ENCODE measurements around the gene ADAMTS8. TPM values are rescaled to one million over a fixed set of nuclear protein-coding genes. Genes with fewer than 3 reads are reported as not detected.

The ADAMTS8 gene
- total RNA-seq, 1 donor from 2014 or later: 3.9 TPM

DNA sequence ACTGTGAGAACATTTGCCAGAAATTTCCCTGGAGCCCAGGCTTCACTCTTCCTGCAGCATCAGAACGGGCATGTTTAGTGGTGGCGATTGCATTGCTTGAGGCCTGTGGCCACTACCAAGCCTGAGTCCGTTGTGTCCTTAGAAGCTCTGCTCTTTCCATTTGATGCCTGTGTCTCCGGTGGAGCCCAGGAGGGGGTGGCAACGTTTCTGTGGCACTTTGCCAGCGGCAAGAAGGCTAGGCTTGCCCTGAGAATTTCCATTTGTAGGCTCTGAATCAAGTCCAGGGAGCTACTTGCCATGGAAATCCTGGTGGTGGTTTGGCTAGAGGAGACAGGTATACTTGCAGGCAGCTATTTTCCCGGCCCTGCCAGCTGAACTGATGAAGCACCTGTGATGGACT is 47.1 kb downstream of the ADAMTS8 start:
- DNase-seq (ENCODE audit: low spot score): no peak
- intact Hi-C loops (cut with DNase I): no loop called here

- DNase-seq (ENCODE audit: low spot score): no peak
- intact Hi-C loops (cut with DNase I): no loop called here
These were observed 47.6 kb downstream of the ADAMTS8 start for GRCh38 chr11:130380778-130381177.

DNA sequence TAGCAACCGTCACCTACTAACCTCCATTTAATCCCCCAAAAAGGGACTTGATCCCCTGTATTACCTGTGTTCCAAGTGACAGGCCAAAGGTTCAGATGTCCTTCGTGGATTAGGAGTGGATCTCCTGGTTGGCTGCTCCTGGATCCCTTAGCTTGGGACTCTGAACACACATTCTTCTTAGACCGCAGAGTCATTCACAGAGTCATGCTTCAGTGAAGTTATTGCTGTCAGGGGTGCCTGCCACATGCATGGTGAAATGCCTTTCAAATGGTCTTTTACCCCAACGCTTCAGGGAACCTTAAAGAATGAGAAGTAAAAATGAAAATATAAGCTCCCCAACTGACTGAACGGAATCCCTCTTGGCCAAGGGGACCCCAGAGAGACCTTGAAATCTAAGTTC is 49.1 kb downstream of the ADAMTS8 start:
- intact Hi-C loops (cut with DNase I): no loop called here
- no peak for DNase-seq (ENCODE audit: low spot score)

GRCh38 chr11:130370845-130371590 is 57.4 kb downstream of the ADAMTS8 start:
- intact Hi-C loops (cut with DNase I): no loop called here

GRCh38 chr11:130369713-130370112 is 58.7 kb downstream of the ADAMTS8 start:
- DNase-seq (ENCODE audit: low spot score): no peak
- intact Hi-C loops (cut with DNase I): no loop called here

More at GRCh38 chr11:130370845-130371590, 57.4 kb downstream of the ADAMTS8 start:
- DNase-seq (ENCODE audit: low spot score): no peak

DNA sequence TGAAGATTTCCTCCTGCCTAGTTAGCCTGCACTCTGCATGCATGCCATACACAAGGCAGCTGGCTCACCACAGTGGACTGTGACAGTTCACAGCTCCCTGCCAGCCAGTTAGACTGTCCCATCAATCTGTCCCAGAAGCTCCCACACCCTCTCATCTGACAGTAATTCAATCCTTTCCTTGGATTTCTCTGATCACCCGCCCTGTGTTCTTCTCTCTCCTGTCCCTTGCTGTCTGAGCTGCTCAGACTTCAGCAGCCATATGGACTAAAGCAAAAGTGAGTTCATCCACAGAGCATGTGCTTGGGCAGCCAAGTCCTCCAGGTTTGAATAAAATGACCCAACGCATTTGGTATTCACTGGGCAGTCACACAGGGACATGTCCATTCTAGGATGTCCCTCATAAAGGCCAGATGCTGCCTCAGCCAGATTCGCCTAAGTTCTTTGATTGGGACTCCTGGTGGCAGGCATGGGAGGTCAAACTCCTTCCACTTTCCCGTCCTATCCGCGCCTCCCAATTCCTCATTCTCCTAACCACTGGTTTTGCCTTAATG is 59.2 kb downstream of the ADAMTS8 start:
- intact Hi-C loops (cut with DNase I): no loop called here
- DNase-seq (ENCODE audit: low spot score): no peak

DNA sequence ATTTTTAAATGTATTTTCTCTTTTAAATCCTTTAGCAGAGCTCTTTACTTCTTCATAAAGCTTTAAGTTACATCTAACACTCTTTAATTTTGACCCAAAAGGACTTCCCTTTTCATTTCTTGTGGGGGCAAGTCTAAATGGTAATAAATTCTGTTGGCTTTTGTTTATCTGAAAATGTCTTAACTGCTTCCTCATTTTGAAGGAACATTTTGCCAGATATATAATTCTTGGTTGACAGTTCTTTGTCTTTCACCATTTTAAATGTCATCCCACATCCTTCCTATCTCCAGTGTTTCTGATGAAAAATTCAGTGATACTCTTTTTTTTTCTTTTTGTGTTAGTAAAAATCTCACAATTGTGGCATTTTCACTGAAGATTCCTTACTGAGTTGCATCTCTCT is 69.0 kb downstream of the ADAMTS8 start:
- intact Hi-C loops (cut with DNase I): no loop called here
- DNase-seq (ENCODE audit: low spot score): no peak

DNA sequence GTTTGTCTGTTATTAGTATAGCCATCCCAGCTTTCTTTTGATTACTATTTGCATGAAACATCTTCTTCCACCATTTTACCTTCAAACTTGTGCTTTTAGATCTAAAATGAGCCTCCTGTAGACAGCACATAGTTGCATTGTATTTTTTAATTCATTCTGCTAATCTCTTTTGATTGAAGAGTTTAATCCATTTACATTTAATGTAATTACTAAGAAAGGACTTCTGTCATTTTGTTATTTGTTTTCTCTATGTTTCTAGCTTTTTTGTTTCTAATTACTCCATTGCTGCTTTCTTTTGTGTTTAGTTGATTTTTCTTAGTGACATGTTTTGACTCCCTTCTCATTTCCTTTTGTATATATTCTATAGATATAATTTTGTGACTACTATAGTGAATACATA is 70.0 kb downstream of the ADAMTS8 start:
- DNase-seq (ENCODE audit: low spot score): no peak
- intact Hi-C loops (cut with DNase I): no loop called here

Other genes with a start within 250 kb of the ADAMTS8 start
- gene ZBTB44, start 113.7 kb downstream of the ADAMTS8 start, total RNA-seq: 37.0 TPM
- gene ADAMTS15, start 20.0 kb upstream of the ADAMTS8 start, total RNA-seq: 8.5 TPM